ENCODE measurements around the gene RBMS1. TPM values are rescaled to one million over a fixed set of nuclear protein-coding genes. Genes with fewer than 3 reads are reported as not detected.

The RBMS1 gene
- total RNA-seq, 1 experiment from 2014 or later = 91.9 TPM

GRCh38 chr2:160246356-160246755 lies 247.3 kb downstream of the RBMS1 start:
- no peak for DNase-seq
- CTCF ChIA-PET = no interaction called here

GRCh38 chr2:160245614-160246155 lies 247.9 kb downstream of the RBMS1 start:
- no peaks in the 10 kb centered on the region for H3K9me3 ChIP-seq
- H3K4me3 Mint-ChIP-seq (ENCODE audit: unreplicated experiment) = no peak overlapping the region
- no peak overlapping the region for H3K27ac Mint-ChIP-seq (ENCODE audit: unreplicated experiment)
- ChIA-PET CTCF (no interaction called here), POLR2A (no interaction called here)
- H3K27me3 Mint-ChIP-seq (ENCODE audit: insufficient read depth, unreplicated experiment) = no peaks in the 10 kb centered on the region
- no peaks in the 10 kb centered on the region for H3K27me3 ChIP-seq (replicated peaks; ENCODE audit: control insufficient read depth, insufficient read depth, low read length)
- TF ChIP-seq CTCF (IDR thresholded peaks at IDR 0.05; ENCODE audit: insufficient read depth in 1 of 2, low read depth in 1 of 2, low read length in 1 of 2, severe bottlenecking in 1 of 2, unreplicated experiment in 1 of 2) = no peak
- no peaks in the 10 kb centered on the region for H3K36me3 Mint-ChIP-seq (ENCODE audit: insufficient read depth, unreplicated experiment)
- intact Hi-C loops (cut with micrococcal nuclease; ENCODE audit: unreplicated experiment) = no loop called here
- no peaks in the 10 kb centered on the region for H3K9me3 Mint-ChIP-seq (ENCODE audit: unreplicated experiment)
- H3K36me3 ChIP-seq (ENCODE audit: control insufficient read depth, insufficient read depth, low read length) = no peaks in the 10 kb centered on the region; the same call in 1 of the 2 replicates
- no peaks in the 10 kb centered on the region for H3K4me1 ChIP-seq
- H3K4me3 ChIP-seq (ENCODE audit: low read depth, low read length) = no peak overlapping the region
- no peaks in the 10 kb centered on the region for H3K4me1 Mint-ChIP-seq (ENCODE audit: low read depth, unreplicated experiment)
- no peak for DNase-seq
- no TSS peak for BruUV-seq (replicated peaks)

More at GRCh38 chr2:160246356-160246755, 247.3 kb downstream of the RBMS1 start:
- POLR2A ChIA-PET = interaction anchor here (0.6 kb wide), 1 partner anchor 24 kb away, joined by 8 read pairs; no protein-coding TSS in a partner anchor
- Mint-ChIP-seq H3K36me3 (ENCODE audit: insufficient read depth, unreplicated experiment) (no peaks in the 10 kb centered on the region), H3K4me1 (ENCODE audit: low read depth, unreplicated experiment) (no peaks in the 10 kb centered on the region), H3K9me3 (ENCODE audit: unreplicated experiment) (no peaks in the 10 kb centered on the region), H3K4me3 (ENCODE audit: unreplicated experiment) (no peak overlapping the region), H3K27ac (ENCODE audit: unreplicated experiment) (no peak overlapping the region), H3K27me3 (ENCODE audit: insufficient read depth, unreplicated experiment) (no peaks in the 10 kb centered on the region)
- intact Hi-C loops (cut with micrococcal nuclease; ENCODE audit: unreplicated experiment) = no loop called here
- no peak for TF ChIP-seq CTCF (IDR thresholded peaks at IDR 0.05; ENCODE audit: insufficient read depth in 1 of 2, low read depth in 1 of 2, low read length in 1 of 2, severe bottlenecking in 1 of 2, unreplicated experiment in 1 of 2)
- no peaks in the 10 kb centered on the region; the same call in 1 of the 2 replicates for H3K36me3 ChIP-seq (ENCODE audit: control insufficient read depth, insufficient read depth, low read length)
- no peaks in the 10 kb centered on the region for H3K9me3 ChIP-seq
- H3K27me3 ChIP-seq (replicated peaks; ENCODE audit: control insufficient read depth, insufficient read depth, low read length) = no peaks in the 10 kb centered on the region
- H3K4me1 ChIP-seq = no peaks in the 10 kb centered on the region
- H3K4me3 ChIP-seq (ENCODE audit: low read depth, low read length) = no peak overlapping the region
- no TSS peak for BruUV-seq (replicated peaks)

GRCh38 chr2:160242893-160243564 lies 250.6 kb downstream of the RBMS1 start:
- no peaks in the 10 kb centered on the region for H3K27me3 ChIP-seq (replicated peaks; ENCODE audit: control insufficient read depth, insufficient read depth, low read length)
- Mint-ChIP-seq H3K9me3 (ENCODE audit: unreplicated experiment) (no peaks in the 10 kb centered on the region), H3K27ac (ENCODE audit: unreplicated experiment) (no peak overlapping the region), H3K4me3 (ENCODE audit: unreplicated experiment) (no peak overlapping the region), H3K4me1 (ENCODE audit: low read depth, unreplicated experiment) (no peaks in the 10 kb centered on the region), H3K27me3 (ENCODE audit: insufficient read depth, unreplicated experiment) (no peaks in the 10 kb centered on the region), H3K36me3 (ENCODE audit: insufficient read depth, unreplicated experiment) (no peaks in the 10 kb centered on the region)
- TF ChIP-seq CTCF (IDR thresholded peaks at IDR 0.05; ENCODE audit: insufficient read depth in 1 of 2, low read depth in 1 of 2, low read length in 1 of 2, severe bottlenecking in 1 of 2, unreplicated experiment in 1 of 2) = no peak
- no TSS peak for BruUV-seq (replicated peaks)
- no peaks in the 10 kb centered on the region for H3K4me1 ChIP-seq
- H3K36me3 ChIP-seq (ENCODE audit: control insufficient read depth, insufficient read depth, low read length) = no peaks in the 10 kb centered on the region
- intact Hi-C loops (cut with micrococcal nuclease; ENCODE audit: unreplicated experiment) = no loop called here
- POLR2A ChIA-PET = no interaction called here
- no peaks in the 10 kb centered on the region for H3K9me3 ChIP-seq
- H3K4me3 ChIP-seq (ENCODE audit: low read depth, low read length) = no peak overlapping the region
- CTCF ChIA-PET = no interaction called here
- no peak for DNase-seq
